PC-3 (cell line): ENCODE results near the gene TMA7. TPM values are rescaled to one million over a fixed set of nuclear protein-coding genes. Genes with fewer than 3 reads are reported as not detected.
A peak's percentile ranks its signal among the peaks of the same experiment; 100 is the strongest.
"Not testable (repeated sequence)": the region's sequence is repeated elsewhere in the genome, so short reads cannot be mapped to it uniquely, and the experiment has no call there.

Source experiments
- ATAC-seq: fragments of 200-7000 bp; cut with Tn5 transposase; 2 replicates; pipeline ENCODE4 v1.9.1; 2020; ENCODE audit warnings: mild to moderate bottlenecking, moderate library complexity
- BruUV-seq: library from RNA; stranded (reverse); fragments of 400-500 nt; replicated peaks from 2 replicates; lab custom pipeline; 2021; lab: Mats Ljungman, UMichigan
- CTCF ChIA-PET: fragments of 300-600 bp; sonication (Branson Sonifier 250); formaldehyde crosslinking; loops from one replicate; lab custom pipeline; 2022; ENCODE audit warnings: antibody characterized with exemption; lab: Charles Lee
- POLR2A ChIA-PET: fragments of 300-600 bp; sonication (Branson Sonifier 250); formaldehyde crosslinking; loops from one replicate; lab custom pipeline; 2022; ENCODE audit warnings: antibody characterized with exemption; ENCODE audit not compliant: unreplicated experiment; lab: Charles Lee
- DNase-seq: peaks from one replicate; pipeline ENCODE4 v3.0.0-alpha.2; 2015
- H2AFZ ChIP-seq: fragments of 300-600 bp; sonication (generic); 2 replicates; pipeline ENCODE4 v1.6.0; 2016; ENCODE audit warnings: antibody characterized with exemption, low read length
- H3F3A ChIP-seq: fragments of 300-600 bp; sonication (generic); one replicate; pipeline ENCODE4 v1.6.0; 2017; ENCODE audit warnings: antibody characterized with exemption, low read length, control low read depth, mild to moderate bottlenecking; ENCODE audit not compliant: unreplicated experiment
- H3K27ac ChIP-seq: fragments of 300-600 bp; sonication (generic); 2 replicates; pipeline ENCODE4 v1.5.1; 2016; ENCODE audit warnings: mild to moderate bottlenecking, low read length
- H3K27me3 ChIP-seq: fragments of 300-600 bp; sonication (generic); 2 replicates; pipeline ENCODE4 v1.6.1; 2016; ENCODE audit warnings: low read length, mixed read lengths
- H3K36me3 ChIP-seq: fragments of 300-600 bp; sonication (generic); 2 replicates; pipeline ENCODE4 v1.6.1; 2016; ENCODE audit warnings: low read depth, mixed run types, low read length, mixed read lengths
- H3K4me1 ChIP-seq: fragments of 300-600 bp; sonication (generic); 2 replicates; pipeline ENCODE4 v1.5.1; 2016; ENCODE audit warnings: low read length; ENCODE audit not compliant: insufficient read depth
- H3K4me2 ChIP-seq: fragments of 300-600 bp; sonication (generic); 2 replicates; pipeline ENCODE4 v1.6.0; 2016; ENCODE audit warnings: low read length
- H3K4me3 ChIP-seq: fragments of 300-600 bp; sonication (generic); 2 replicates; pipeline ENCODE4 v1.5.1; 2016; ENCODE audit warnings: mild to moderate bottlenecking, low read length, mixed read lengths
- H3K79me2 ChIP-seq: fragments of 300-600 bp; sonication (generic); 2 replicates; pipeline ENCODE4 v1.6.1; 2017; ENCODE audit warnings: low read length, mixed read lengths
- H3K9ac ChIP-seq: fragments of 300-600 bp; sonication (generic); 2 replicates; pipeline ENCODE4 v1.6.0; 2016; ENCODE audit warnings: mild to moderate bottlenecking, low read length
- H3K9me2 ChIP-seq: fragments of 300-600 bp; sonication (generic); replicated peaks from 2 replicates; pipeline ENCODE4 v1.6.1; 2016; ENCODE audit warnings: mixed run types, low read length, mixed read lengths
- H3K9me3 ChIP-seq: fragments of 300-600 bp; sonication (generic); 2 replicates; pipeline ENCODE4 v1.6.1; 2016; ENCODE audit warnings: low read length, mixed read lengths
- H4K20me1 ChIP-seq: fragments of 300-600 bp; sonication (generic); 2 replicates; pipeline ENCODE4 v1.6.1; 2016; ENCODE audit warnings: low read length, mixed read lengths
- EZH2 ChIP-seq: fragments of 300-600 bp; sonication (generic); IDR thresholded peaks from one replicate; pipeline ENCODE4 v1.6.1; 2017; ENCODE audit warnings: antibody characterized with exemption, mild to moderate bottlenecking, low read length; ENCODE audit not compliant: unreplicated experiment
- EZH2phosphoT487 ChIP-seq: fragments of 300-600 bp; sonication (generic); IDR thresholded peaks from 2 replicates; pipeline ENCODE4 v1.6.1; 2018; ENCODE audit warnings: mild to moderate bottlenecking, antibody characterized with exemption, low read length, borderline replicate concordance
- intact Hi-C: fragments of 100-400 bp; cut with micrococcal nuclease; formaldehyde crosslinking; loops from 2 replicates; pipeline ENCODE4 v1.9.0; 2023
- total RNA-seq: library from RNA; depleted of rRNA; stranded (reverse); fragments of >200 nt; gene quantifications from 2 replicates; pipeline ENCODE4 v1.2.3, GENCODE V29; 2014
- TF ChIP-seq, protein P1 (sequence below): fragments of 300-600 bp; sonication (generic); conservative IDR thresholded peaks from 2 replicates; pipeline ENCODE4 v1.5.1; 2017; ENCODE audit warnings: antibody characterized with exemption, low read depth, mild to moderate bottlenecking, low read length

The TMA7 gene
- total RNA-seq, 1 experiment from 2014 or later = 517 TPM

DNA sequence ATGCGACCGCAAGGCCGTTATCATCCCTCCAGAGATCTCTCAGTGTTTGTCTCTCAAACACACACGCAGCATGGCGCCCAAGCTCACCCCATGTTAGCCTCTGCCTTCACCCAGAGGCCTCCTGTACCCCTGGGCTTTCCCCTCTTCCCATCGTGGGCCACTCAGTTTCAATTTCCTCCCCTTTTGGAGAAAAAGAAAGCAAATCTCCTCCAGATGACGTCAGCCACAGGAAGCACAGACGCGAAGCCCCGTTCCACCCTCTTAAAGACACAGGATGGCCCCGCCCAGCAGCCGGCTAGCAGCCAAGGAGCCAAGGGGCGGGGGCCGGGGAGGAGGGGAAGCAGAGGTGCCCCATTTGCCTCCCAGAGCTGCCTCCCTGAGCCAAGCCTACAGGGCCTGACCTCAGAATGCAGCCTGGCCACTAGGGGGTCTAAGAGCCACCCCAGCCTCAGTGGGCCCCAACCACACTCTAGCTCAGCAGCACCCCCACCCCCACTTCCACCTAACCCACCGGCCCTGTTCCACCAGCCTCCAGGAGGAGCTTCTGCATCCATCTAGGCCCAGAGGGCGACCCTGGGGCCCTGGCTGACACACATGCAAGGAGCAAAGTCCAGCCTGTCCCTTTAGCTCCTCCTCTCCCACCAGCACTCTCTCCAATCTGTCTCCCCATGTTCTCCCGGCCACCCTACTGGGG is 33.0 kb downstream of the TMA7 start:
- no peak for TF ChIP-seq EZH2phosphoT487
- TF ChIP-seq, protein P1, sequence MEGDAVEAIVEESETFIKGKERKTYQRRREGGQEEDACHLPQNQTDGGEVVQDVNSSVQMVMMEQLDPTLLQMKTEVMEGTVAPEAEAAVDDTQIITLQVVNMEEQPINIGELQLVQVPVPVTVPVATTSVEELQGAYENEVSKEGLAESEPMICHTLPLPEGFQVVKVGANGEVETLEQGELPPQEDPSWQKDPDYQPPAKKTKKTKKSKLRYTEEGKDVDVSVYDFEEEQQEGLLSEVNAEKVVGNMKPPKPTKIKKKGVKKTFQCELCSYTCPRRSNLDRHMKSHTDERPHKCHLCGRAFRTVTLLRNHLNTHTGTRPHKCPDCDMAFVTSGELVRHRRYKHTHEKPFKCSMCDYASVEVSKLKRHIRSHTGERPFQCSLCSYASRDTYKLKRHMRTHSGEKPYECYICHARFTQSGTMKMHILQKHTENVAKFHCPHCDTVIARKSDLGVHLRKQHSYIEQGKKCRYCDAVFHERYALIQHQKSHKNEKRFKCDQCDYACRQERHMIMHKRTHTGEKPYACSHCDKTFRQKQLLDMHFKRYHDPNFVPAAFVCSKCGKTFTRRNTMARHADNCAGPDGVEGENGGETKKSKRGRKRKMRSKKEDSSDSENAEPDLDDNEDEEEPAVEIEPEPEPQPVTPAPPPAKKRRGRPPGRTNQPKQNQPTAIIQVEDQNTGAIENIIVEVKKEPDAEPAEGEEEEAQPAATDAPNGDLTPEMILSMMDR = peak; percentile 59
- DNase-seq (peak; percentile 90), ATAC-seq (peak; percentile 84)
- H3K9me3 ChIP-seq = no peaks in the 10 kb centered on the region
- peaks cover 6% of the 10 kb centered on the region for H3F3A ChIP-seq
- H3K4me1 ChIP-seq = peaks cover 20% of the 10 kb centered on the region
- H3K27me3 ChIP-seq = no peaks in the 10 kb centered on the region
- H2AFZ ChIP-seq = peak overlapping the region; percentile 84
- H3K4me2 ChIP-seq = peak overlapping the region; percentile 97
- H3K4me3 ChIP-seq = peak overlapping the region; percentile 79
- no peaks in the 10 kb centered on the region for H3K9me2 ChIP-seq
- POLR2A ChIA-PET = interaction anchor here (0.6 to 1.9 kb wide), 2 partner anchors 84 to 535 kb away, joined by 3 to 10 read pairs; partner anchors contain the start of gene PFKFB4
- peaks cover 3% of the 10 kb centered on the region; the same call in 1 of the 2 replicates for H3K36me3 ChIP-seq
- intact Hi-C loops = loop anchor here (2.0 kb wide), 1 partner anchor 34 kb away; no protein-coding TSS in a partner anchor
- H3K79me2 ChIP-seq = peaks cover 48% of the 10 kb centered on the region
- peak overlapping the region; percentile 92 for H3K27ac ChIP-seq
- no peaks in the 10 kb centered on the region for H4K20me1 ChIP-seq
- CTCF ChIA-PET = interaction anchor here (1.2 kb wide), 1 partner anchor 85 kb away, joined by 4 read pairs; no protein-coding TSS in a partner anchor
- BruUV-seq = no TSS peak
- H3K9ac ChIP-seq = peak overlapping the region; percentile 92

GRCh38 chr3:48473617-48473952 is 33.5 kb downstream of the TMA7 start:
- intact Hi-C loops = loop anchor here (2.0 kb wide), 1 partner anchor 33 kb away; no protein-coding TSS in a partner anchor
- ATAC-seq = no peak
- no peaks in the 10 kb centered on the region for H3K27me3 ChIP-seq
- no peaks in the 10 kb centered on the region for H3K9me3 ChIP-seq
- H2AFZ ChIP-seq = peak overlapping the region; percentile 84
- H3K4me1 ChIP-seq = peaks cover 20% of the 10 kb centered on the region
- H3K4me2 ChIP-seq = peak overlapping the region; percentile 97
- H3K79me2 ChIP-seq = peaks cover 43% of the 10 kb centered on the region
- ChIA-PET POLR2A (interaction anchor here (0.6 to 1.9 kb wide), 2 partner anchors 84 to 534 kb away, joined by 3 to 10 read pairs; partner anchors contain the start of gene PFKFB4), CTCF (interaction anchor here (1.2 kb wide), 1 partner anchor 84 kb away, joined by 4 read pairs; no protein-coding TSS in a partner anchor)
- no peaks in the 10 kb centered on the region for H4K20me1 ChIP-seq
- peaks cover 3% of the 10 kb centered on the region; the same call in 1 of the 2 replicates for H3K36me3 ChIP-seq
- H3K27ac ChIP-seq = peak overlapping the region; percentile 92
- no peaks in the 10 kb centered on the region for H3K9me2 ChIP-seq
- no TSS peak for BruUV-seq
- TF ChIP-seq EZH2phosphoT487 = no peak
- TF ChIP-seq EZH2 = no peak
- TF ChIP-seq, protein P1 = no peak
- peak overlapping the region; percentile 92 for H3K9ac ChIP-seq
- DNase-seq = no peak
- H3K4me3 ChIP-seq = peak overlapping the region; percentile 79
- H3F3A ChIP-seq = peaks cover 6% of the 10 kb centered on the region

DNA sequence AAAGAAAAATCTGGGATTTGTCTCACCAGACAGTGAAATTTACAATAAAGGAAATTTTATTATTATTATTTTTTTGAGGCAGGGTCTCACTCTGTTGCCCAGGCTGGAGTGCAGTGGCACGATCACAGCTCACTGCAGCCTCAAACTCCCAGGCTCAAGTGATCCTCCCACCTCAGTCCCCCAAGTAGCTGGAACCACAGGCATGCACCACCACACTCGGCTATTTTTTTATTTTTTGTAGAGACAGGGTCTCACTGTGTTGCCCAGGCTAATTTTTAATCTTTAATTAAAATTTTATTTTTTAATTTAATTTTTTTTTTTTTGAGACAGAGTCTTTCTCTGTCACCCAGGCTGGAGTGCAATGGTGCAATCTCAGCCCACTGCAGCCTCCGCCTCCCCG is 34.0 kb downstream of the TMA7 start:
- POLR2A ChIA-PET, H3K4me2 ChIP-seq, H3K27me3 ChIP-seq, intact Hi-C loops, ATAC-seq, H3K9me3 ChIP-seq, H3K9me2 ChIP-seq, DNase-seq, BruUV-seq, H3K4me3 ChIP-seq, H3K9ac ChIP-seq, H3K27ac ChIP-seq, H2AFZ ChIP-seq, H3F3A ChIP-seq, CTCF ChIA-PET, H4K20me1 ChIP-seq, H3K36me3 ChIP-seq: not testable (repeated sequence)
- peaks cover 39% of the 10 kb centered on the region for H3K79me2 ChIP-seq
- H3K4me1 ChIP-seq = peaks cover 20% of the 10 kb centered on the region
